Measurements from ENCODE around the gene SLC22A23.

The SLC22A23 gene

DNA sequence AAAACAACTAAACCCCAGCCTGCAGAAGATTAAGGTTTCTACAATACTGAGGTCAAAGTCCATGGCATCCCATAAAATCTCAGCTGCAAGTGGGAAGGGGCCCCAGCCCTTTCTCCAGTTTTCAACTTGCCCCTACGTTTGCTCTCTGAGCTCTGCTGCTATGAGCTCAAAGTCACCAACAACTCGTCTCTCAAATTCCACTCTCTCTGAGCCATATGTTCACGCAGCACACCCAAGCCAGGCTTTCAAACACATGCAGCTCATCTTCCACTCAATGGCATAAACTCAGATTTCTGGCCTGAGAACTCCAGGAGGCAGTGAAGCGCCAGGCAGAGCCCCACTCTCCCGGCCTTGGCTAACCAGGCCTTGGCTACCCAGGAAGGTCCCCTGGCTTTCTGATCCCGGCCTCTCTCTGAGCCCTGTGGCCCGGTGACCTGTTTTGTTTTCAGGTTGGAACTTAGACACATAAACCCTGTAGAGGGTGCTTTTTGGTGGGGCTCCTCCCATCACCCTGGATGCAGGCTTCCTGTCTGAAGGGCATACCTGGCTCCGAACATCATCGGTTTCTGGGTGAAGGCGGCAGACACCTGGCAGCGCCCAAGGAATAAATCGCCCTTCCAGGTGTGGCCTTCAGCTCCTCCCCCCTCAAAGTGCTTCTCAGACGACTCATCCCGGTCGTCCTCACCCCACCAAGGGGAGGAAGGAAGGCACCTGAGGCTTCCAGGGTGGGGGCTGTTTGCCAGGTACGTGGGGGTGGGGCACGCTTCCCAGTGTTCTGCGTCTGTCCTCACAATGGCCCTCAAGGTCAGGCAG is 12.4 kb downstream of the SLC22A23 start:
- no peak for DNase-seq

DNA sequence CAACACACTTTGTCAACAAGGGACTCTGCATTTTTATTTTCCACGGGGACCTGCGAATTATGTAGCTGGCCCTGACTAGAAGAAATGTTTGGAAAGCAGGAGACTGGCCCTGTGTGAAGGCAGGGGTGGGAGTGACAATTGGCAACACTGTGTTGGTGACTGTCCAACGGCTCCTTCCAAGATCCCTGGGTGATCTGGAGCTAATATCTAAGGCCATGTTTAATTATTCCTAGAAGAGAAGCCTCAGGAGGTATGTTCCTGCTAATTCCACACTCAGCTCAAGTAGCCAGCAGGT is 13.7 kb downstream of the SLC22A23 start:
- DNase-seq = no peak

DNA sequence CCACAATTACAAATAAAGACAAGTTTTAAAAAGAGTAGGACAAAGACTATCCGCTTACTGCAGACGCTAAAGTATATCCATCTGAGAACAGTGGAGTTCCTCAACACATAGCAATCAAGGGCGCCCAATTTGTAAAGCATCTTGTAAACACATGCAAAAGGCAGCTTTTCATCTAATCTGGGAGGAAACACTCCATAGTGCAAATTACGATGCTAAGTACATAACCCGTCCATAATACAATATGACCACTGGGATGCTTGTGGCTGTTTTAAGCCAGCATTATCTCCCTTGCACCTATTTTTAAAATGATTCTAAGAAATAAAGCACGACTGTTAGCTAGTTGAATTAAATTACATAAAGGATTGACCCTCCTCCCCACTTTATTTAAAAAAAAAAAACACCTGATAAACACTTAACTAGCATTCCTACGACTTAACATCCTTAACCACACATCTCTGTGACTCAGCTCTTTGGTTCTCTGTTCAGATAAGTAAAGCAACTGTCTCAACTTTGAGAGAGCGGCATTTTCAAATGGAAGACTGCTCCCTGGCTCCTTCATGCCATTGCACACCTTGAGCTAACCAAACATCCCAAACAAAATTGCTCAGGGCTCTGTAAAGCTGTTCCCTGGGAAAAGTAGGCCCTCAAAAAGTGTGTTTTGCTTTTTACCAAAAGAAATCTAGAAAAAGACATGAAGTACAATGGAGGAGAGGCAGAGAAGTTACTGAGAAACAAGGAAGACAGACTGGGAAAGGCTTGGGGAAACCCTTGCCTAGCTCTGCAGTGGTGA is 14.2 kb downstream of the SLC22A23 start:
- peak; percentile 81 for DNase-seq

DNA sequence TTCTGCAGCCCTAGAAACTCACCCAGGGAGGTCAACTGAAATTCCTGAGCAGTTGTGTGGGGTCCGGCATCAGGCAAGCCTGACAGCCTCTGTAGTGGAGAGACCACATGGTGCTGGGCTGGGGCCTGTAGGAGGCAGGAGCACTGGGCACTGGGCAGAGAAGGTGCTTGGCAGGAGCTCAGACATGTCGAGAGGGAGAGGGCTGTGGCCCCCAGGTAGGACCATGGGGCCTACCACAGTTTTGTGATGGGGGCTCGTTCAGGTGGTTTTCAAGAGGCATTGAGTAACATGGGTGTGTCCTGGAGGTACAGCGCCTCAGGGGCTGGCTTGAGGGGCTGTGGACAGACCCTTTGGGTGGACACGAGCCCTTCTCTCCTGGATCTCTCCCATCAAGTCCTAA is 15.9 kb downstream of the SLC22A23 start:
- no peak for DNase-seq

DNA sequence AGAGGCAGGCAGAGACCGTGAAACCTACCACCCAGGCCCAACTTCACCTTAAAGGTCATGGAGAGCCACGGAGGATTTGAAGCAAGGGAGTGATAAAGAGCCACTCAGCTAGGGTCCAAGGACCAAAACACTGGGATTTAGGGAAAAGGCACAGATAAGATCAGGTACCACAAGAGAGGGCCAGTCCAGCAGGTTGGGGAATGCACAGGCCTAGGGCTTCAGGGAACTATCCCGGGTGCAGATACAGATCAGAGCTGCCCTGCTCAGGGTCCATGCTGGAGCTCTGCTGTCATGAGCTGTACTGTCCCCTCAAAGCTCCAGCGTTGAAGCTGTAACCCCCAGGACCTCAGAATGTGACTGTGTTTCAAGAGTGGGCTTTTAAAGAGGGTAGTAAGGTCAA is 16.9 kb downstream of the SLC22A23 start:
- DNase-seq = no peak

DNA sequence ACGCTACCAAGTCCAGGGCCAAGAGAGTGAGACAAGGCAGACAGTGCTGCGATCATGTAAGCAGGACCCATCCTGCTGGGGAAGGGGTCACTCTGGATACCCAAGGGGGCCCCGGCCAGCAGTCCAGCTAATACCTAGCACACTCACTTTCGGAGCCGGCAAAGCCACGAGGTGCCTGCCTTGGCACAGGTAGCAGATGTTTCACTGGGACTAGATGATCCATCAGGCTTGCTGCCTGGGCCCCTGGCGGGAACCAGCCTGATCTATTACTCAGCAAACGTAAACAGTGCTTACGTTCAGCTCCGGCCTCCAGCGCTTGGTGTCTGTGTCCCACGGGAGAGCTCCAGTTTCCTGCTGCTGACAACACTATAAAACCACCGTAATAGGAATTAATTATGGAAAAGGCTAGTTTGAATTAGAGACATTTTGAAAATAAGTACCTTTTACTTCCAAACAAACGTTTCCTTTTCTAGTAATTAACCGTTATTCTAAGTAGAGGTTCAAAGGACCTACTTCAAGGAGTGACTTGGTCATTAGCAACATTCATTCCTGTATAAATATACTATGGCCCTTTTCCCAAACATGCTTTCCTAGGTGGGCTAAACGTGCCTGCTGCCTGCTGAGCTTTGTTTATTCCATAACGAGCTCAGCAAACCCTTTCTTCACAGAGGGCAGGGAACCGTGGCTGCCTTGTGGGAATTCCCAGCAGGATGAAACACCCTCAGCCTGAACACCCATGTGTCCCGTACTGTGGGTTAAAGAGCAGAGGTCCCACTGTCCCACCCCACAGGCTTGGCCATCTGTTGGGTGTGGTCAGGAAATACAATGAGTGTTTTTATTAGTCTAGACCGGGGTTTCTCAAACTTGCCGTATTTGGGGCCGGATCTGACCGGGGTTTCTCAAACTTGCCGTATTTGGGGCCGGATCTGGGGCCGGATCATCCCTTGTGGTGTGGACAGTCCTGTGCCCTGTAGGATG is 18.4 kb downstream of the SLC22A23 start:
- DNase-seq = no peak

DNA sequence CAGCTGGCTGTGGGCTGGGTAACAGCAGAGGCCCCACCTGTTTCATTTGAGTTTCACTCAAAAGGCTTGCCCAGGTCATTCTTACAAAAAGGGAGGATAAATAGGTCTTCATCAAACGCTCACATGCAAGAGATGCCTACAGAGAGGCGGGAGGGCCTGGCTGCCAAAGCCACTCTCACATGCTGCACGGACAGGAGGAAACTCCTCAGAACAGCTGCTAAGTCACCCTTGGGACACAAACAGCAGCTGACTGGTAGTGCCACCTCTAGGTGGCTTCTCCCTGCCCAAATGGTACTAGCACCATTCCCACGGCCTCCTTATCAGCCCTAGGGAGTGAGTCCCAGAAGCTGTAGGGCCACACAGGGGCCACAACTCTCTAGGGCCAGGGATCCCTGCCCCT is 23.8 kb downstream of the SLC22A23 start:
- DNase-seq = peak; percentile 31

DNA sequence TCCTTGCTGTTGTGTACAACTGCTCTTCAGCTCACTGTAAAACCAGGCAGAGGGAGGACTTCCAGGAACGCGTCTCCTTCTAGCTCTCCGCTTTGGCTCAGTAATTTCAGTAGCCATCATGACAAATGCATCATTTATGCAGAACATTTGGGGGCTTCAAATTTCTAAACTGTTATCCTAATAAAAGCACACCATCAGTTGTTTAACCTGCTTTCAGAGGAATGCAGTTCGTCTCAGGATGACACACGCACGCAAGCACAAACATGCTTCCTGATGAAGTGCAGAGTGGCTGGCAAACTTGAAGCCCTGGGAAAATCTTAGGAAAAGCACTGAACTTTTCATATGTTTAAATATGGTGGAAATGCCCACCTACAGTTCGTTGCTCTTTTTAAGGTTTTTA is 24.4 kb downstream of the SLC22A23 start:
- DNase-seq = no peak

DNA sequence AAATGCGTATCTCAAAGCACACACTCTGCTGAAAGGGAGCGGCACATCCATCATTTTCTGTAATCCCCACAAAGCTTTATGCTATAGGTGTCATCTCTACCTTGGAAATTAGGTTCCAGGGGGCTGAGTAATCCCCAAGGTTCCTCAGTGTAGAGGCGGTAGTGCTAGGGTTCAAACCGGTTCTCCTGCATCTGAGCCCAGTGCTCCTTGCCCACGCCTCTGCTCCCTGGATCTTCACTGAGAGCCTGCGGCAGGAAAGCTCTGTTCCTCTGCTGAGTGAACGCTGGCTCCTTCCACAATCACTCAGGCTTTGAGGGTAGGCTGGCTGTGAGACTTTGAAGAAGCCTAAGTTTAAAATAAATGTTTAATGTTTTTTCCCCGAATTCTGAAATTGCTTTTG is 24.9 kb downstream of the SLC22A23 start:
- DNase-seq = no peak

DNA sequence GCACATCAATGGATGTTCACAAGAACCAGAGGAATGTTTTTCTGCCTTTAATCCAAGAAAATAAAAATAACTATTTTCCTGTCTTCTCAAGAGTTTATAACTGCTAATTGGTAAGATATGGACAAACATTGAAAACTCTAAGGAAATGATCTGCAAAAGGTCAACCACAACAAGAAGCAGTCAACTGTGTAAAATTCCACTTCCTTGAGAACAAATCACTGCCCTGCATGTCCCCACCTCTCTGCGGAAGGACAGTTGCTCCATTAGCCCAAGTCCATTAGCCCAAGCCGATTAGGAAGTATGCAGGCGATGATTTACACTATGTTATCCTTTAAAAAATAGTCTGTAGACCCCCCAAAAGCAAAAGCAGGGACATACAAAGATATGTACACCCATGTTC is 27.6 kb downstream of the SLC22A23 start:
- DNase-seq = no peak

DNA sequence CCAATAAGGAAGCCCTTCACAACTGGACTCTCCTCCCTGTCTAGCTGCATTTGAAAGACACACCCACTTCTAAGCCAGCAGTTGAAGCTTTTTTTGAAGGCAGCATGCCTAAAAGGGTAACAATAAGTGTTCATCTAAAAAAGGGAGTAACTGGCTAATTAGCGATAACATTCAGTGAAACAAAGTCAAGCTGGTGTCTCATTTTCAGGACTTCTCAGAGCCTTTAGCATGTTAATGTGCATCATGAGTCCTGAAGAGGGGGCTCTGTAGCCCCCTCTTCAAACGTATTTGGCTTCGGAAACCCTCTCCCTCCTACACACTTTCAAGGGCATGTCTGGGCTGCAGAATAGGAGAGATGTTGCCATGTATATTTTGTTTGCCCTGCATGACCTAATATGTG is 28.1 kb downstream of the SLC22A23 start:
- no peak for DNase-seq

DNA sequence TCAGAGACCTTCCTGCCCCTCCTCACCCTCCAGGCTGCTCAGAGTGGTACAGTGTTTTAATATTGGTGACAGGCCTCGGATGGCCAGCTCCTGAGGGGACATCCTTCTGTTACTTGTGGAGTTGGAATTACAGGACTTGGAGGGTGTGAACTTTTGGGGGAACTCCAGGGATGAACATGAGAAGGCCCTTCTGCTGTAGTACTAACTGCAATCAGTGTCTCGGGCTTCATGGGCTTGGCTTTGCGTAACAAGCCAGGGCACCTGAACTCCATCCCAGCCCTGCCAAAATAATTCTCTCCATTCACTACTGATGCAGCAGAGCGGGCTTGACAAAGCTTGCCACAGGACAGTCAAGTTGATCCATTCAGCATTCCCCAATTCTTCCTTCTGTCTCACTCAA is 28.6 kb downstream of the SLC22A23 start:
- DNase-seq = no peak

DNA sequence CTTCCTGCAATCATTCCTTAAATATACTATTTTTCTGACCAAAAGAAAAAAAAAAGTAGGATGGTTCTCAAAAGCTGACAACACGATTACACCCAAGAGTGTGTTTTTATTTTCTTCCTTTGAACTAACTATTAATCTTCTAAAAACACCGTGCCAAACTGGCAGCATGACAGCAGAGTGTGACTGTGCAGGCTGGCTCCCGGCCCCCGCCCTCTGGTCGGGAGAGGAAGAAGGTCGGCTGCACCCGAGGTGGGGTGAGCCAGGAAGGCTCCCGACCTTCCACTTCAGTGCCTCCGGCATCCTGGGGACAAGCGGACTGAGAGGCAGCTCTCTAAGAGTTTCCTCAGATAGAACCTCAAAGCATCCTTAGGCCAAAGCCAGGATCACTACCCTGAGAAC is 29.2 kb downstream of the SLC22A23 start:
- DNase-seq = peak; percentile 88

DNA sequence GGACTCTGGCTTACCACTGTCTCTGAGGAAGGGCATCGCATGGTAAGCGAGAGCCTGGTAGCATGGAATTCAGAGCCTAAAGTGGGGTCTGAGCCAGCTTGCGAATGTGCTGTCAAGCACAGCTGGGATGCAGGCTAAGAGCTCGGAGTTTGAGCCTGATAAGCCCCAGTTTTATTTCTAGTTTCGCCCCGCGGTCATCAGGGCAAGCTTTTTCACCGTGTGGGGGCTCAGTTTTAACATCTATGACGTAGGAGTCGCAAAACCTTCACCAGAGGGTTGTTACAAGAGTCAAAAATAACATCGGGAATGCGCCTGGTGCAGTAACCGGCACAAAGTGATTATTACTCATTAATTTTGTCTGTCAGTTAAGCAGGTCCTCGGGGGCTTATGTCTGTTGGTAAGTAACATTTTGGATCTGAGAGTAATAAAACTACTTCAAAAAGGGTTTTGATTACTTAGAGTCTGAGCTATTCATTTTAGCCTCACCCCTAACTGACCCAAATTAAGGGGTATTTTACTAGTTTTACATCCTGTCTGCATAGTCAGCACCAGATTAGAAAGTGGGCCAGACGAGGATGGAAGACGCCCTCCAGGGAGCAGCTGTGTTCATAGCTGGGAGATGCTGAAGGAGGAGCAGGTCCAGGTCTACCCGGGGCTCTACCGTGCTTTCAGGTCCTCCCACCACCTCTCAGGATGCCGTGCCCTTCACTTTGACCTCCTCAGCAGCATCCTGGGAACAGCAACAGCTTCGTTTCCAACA is 29.7 kb downstream of the SLC22A23 start:
- peak; percentile 50 for DNase-seq

DNA sequence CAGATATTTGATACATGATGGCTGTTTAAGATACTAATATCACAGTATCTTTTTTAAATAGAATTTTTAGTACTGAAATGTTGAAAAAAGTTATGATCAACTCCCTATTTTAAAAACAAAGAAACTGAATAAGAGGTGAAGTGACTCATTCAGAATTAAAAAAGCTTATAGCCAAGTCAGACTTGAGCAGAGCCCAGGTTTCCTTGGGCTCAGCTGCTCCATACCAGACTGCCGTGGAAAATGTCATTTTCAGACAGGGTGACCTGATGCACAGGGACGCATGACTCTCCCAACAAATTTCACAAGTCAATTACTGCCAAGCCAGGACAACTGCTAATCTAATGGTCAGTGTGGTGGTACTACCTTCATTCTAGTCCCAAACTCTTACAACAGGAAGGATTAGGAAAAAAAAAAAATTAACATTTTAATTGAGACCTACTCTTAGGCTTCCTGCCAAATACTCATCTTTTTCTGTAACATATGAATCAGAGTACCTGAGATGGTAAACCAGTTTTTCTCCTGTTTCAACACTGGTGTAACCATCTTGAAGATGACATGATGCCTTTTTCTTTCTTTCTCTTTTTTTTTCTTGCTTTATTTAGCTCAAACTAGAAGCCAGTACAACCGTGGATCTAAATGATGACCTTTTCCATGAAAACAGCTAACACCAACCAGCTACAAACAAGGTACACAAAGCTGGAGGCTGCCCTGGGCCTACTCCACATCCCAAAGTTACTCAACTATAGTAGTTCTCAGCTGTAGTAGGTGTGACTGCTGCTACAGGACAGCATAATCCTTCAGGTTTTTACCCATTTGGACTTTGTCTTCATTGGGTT is 30.5 kb downstream of the SLC22A23 start:
- DNase-seq = no peak

DNA sequence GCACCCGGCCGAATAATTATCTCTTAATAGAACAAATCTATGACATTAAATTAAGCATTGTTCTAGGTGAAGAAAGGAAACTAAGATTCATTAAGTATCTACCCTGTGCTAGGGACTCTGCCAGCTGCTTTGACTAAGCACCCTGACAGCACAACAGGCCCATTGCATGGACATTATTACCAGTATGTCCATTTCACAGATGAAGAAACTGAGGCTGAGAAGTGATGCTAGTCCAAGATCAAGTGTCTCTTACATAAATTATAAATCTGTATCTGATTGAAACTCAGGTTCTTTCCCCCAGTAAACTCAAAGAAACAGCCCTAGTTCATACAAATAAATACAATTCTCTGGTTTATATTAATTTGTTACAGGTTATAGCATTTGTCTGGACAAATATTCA is 31.3 kb downstream of the SLC22A23 start:
- no peak for DNase-seq

DNA sequence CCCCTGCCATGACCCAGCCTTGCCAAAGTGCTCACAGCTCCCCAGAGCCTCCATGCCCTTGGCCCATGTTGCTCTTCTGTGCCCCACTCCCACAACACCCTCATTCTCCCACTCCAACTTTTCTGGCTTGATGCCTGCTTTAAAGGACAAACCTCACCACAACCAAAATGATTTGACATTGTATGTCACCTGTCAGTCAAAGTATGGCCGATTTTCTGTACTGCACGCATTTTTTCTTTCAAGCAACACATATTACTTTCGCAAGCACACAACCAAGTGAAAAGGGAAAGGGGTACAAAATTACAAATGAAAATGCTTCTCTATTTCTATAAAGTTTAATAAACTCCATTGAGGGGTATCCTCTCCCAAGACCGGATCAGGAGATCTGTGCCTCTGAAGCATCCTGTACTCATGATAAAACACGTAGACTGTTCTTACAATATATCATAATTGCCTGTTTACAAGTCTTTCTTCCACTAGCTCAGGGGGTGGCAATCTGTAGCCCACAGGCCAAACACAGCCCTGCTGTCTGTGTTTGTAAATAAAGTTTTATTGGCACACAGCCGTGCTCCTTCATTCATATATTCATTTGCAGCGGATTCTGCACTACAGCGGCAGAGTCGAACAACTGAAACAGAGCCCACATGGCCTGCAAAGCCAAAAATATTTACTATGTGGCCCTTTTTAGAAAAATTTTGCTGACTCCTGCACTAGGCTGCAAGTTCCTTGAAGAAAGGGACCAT is 32.5 kb downstream of the SLC22A23 start:
- no peak for DNase-seq

DNA sequence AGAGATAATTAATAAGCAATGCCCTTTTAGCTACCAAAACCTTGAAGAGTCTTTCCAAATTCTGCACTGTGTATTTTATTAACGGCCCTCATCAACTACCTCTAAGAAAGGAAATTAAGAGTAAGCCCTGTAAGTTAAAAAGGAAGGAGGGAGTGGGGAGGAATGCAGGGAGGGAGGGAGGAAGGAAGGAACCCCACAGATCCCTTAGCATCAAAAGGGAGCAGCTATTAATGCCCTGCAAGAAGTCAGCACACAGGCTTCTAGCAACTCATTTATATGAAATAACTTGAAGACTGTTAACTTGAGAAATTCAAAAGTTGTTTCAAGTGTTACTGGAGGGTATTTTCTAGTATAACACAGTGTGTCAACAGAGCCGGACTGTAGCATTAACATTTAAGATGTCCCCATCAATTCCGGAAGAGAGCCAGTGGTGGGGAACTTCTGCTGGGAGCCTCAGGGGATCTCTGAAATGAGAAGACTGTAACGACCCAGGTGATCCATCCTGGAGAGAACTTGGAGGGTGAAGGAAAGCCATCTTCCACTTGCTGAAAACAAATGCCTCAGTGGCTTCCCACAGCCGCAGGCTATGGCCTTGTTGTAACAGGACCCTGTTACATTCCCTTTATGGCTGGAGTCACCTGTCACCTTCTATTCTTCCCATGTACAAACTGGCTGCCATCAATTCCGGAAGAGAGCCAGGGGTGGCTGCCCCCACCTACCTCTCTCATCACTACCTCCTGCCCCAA is 33.2 kb downstream of the SLC22A23 start:
- no peak for DNase-seq

DNA sequence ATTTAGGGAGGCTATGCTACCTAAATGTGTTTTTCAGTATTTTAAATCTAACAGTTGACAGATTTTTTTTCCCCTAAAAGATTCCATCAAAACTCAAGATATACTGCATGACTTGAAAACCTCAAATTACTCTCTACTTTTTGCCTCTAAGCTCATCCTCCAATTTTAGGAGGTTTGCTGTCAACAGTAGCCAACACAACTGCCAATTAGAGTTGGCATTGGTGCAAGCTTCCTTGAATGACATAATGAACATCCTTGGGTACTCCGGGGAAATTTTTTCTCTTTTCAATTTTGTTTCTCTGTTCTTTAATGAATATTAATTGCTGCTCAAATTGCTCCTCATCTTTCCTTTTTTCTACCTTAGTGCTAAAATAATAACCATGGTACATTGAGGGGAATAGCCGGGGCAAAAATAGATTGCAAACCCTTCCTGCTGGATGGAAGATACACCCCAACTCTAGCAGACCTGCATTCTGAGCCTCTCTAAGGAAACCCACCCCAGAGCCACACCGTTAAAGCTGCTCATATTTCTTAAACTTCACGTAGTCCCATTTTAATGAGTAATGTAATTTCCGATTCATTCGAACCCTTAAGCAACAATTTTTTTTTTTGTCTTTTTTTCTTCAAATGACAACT is 34.3 kb downstream of the SLC22A23 start:
- DNase-seq = no peak

Data from hematopoietic multipotent progenitor cell treated with erythropoietin and hydrocortisone succinate and interleukin-3 and kit ligand, for 4 days (in vitro differentiated cells).